ENCODE measurements around the gene PCSK5.
"Not testable (repeated sequence)": the region's sequence is repeated elsewhere in the genome, so short reads cannot be mapped to it uniquely, and the experiment has no call there.

PCSK5 gene

GRCh38 chr9:76311537-76311936, 421.1 kb downstream of the PCSK5 start:
- DNase-seq (ENCODE audit: low spot score): peak; percentile 84

GRCh38 chr9:76313771-76314170, 423.3 kb downstream of the PCSK5 start:
- DNase-seq (ENCODE audit: low spot score): peak; percentile 65

GRCh38 chr9:76314321-76314720, 423.8 kb downstream of the PCSK5 start:
- no peak for DNase-seq (ENCODE audit: low spot score)

GRCh38 chr9:76316069-76316468, 425.6 kb downstream of the PCSK5 start:
- DNase-seq (ENCODE audit: low spot score): no peak

GRCh38 chr9:76319466-76319865, 429.0 kb downstream of the PCSK5 start:
- peak; percentile 61 for DNase-seq (ENCODE audit: low spot score)

- DNase-seq (ENCODE audit: low spot score): peak; percentile 81
These were observed 430.8 kb downstream of the PCSK5 start for GRCh38 chr9:76321195-76321828.

GRCh38 chr9:76322810-76323209, 432.3 kb downstream of the PCSK5 start:
- peak; percentile 41 for DNase-seq (ENCODE audit: low spot score)

GRCh38 chr9:76323490-76323889, 433.0 kb downstream of the PCSK5 start:
- peak; percentile 72 for DNase-seq (ENCODE audit: low spot score)

GRCh38 chr9:76324030-76324429, 433.6 kb downstream of the PCSK5 start:
- DNase-seq (ENCODE audit: low spot score): not testable (repeated sequence)

GRCh38 chr9:76330034-76330433, 439.6 kb downstream of the PCSK5 start:
- DNase-seq (ENCODE audit: low spot score): no peak

GRCh38 chr9:76333388-76333787, 442.9 kb downstream of the PCSK5 start:
- DNase-seq (ENCODE audit: low spot score): no peak

GRCh38 chr9:76333964-76334363, 443.5 kb downstream of the PCSK5 start:
- no peak for DNase-seq (ENCODE audit: low spot score)

GRCh38 chr9:76336027-76336426, 445.6 kb downstream of the PCSK5 start:
- DNase-seq (ENCODE audit: low spot score): no peak

- no peak for DNase-seq (ENCODE audit: low spot score)
These were observed 447.9 kb downstream of the PCSK5 start for GRCh38 chr9:76338418-76338817.

- no peak for DNase-seq (ENCODE audit: low spot score)
These were observed 451.1 kb downstream of the PCSK5 start for GRCh38 chr9:76341616-76342015.

GRCh38 chr9:76342201-76342600, 451.7 kb downstream of the PCSK5 start:
- DNase-seq (ENCODE audit: low spot score): no peak

GRCh38 chr9:76342858-76343257, 452.4 kb downstream of the PCSK5 start:
- no peak for DNase-seq (ENCODE audit: low spot score)

GRCh38 chr9:76349865-76350264, 459.4 kb downstream of the PCSK5 start:
- no peak for DNase-seq (ENCODE audit: low spot score)

- no peak for DNase-seq (ENCODE audit: low spot score)
These were observed 460.5 kb downstream of the PCSK5 start for GRCh38 chr9:76351006-76351405.

GRCh38 chr9:76352026-76352620, 461.6 kb downstream of the PCSK5 start:
- DNase-seq (ENCODE audit: low spot score): no peak

- DNase-seq (ENCODE audit: low spot score): no peak
These were observed 462.8 kb downstream of the PCSK5 start for GRCh38 chr9:76353280-76353679.

- no peak for DNase-seq (ENCODE audit: low spot score)
These were observed 463.7 kb downstream of the PCSK5 start for GRCh38 chr9:76354221-76354620.

- no peak for DNase-seq (ENCODE audit: low spot score)
These were observed 465.4 kb downstream of the PCSK5 start for GRCh38 chr9:76355886-76356285.

- no peak for DNase-seq (ENCODE audit: low spot score)
These were observed 467.1 kb downstream of the PCSK5 start for GRCh38 chr9:76357555-76357954.

Data from kidney tubule cell (primary cell).